HEK293 (cell line): ENCODE results near the gene PLEKHA4.

Experiments
- BCL11A ChIP-seq: fragments of 450-650 bp; formaldehyde crosslinking; IDR thresholded peaks from 2 replicates; pipeline ENCODE4 v1.5.1; 2016; ENCODE audit warnings: low read depth, missing biosample characterization, missing genetic modification characterization
- FEZF1 ChIP-seq: fragments of 450-650 bp; formaldehyde crosslinking; IDR thresholded peaks from 2 replicates; pipeline ENCODE4 v1.5.1; 2016; ENCODE audit warnings: missing biosample characterization, missing genetic modification characterization
- HOXA7 ChIP-seq: sonication (generic); formaldehyde crosslinking; IDR thresholded peaks from 2 replicates; pipeline ENCODE4 v1.8.1; 2022; ENCODE audit warnings: missing genetic modification reagents, borderline replicate concordance
- SALL2 ChIP-seq: fragments of 450-650 bp; formaldehyde crosslinking; IDR thresholded peaks from 2 replicates; pipeline ENCODE4 v1.5.0; 2017; ENCODE audit warnings: missing biosample characterization, mild to moderate bottlenecking, missing genetic modification characterization, borderline replicate concordance
- SCRT1 ChIP-seq: fragments of 450-650 bp; formaldehyde crosslinking; IDR thresholded peaks from 2 replicates; pipeline ENCODE4 v1.5.1; 2016; ENCODE audit warnings: missing biosample characterization, missing genetic modification characterization, borderline replicate concordance
- SP7 ChIP-seq: fragments of 450-650 bp; formaldehyde crosslinking; IDR thresholded peaks from 2 replicates; pipeline ENCODE4 v1.5.1; 2016; ENCODE audit warnings: missing biosample characterization, missing genetic modification characterization
- ZBTB20 ChIP-seq: fragments of 450-650 bp; formaldehyde crosslinking; IDR thresholded peaks from 2 replicates; pipeline ENCODE4 v1.5.1; 2016; ENCODE audit warnings: missing biosample characterization, missing genetic modification characterization
- ZFP3 ChIP-seq: fragments of 450-650 bp; formaldehyde crosslinking; IDR thresholded peaks from 2 replicates; pipeline ENCODE4 v1.5.1; 2016; ENCODE audit warnings: low read depth, missing biosample characterization, missing genetic modification characterization
- ZNF132 ChIP-seq: fragments of 450-650 bp; formaldehyde crosslinking; IDR thresholded peaks from 2 replicates; pipeline ENCODE4 v1.5.1; 2017; ENCODE audit warnings: missing biosample characterization, missing genetic modification characterization, borderline replicate concordance
- ZNF133 ChIP-seq: fragments of 450-650 bp; formaldehyde crosslinking; IDR thresholded peaks from 2 replicates; pipeline ENCODE4 v1.5.1; 2016; ENCODE audit warnings: missing biosample characterization, missing genetic modification characterization
- ZNF146 ChIP-seq: fragments of 450-650 bp; formaldehyde crosslinking; IDR thresholded peaks from 2 replicates; pipeline ENCODE4 v1.5.1; 2016; ENCODE audit warnings: missing biosample characterization, missing genetic modification characterization
- ZNF16 ChIP-seq: fragments of 450-650 bp; formaldehyde crosslinking; IDR thresholded peaks from 2 replicates; pipeline ENCODE4 v1.5.1; 2016; ENCODE audit warnings: low read depth, missing biosample characterization, missing genetic modification characterization
- ZNF221 ChIP-seq: fragments of 450-650 bp; formaldehyde crosslinking; IDR thresholded peaks from 2 replicates; pipeline ENCODE4 v1.5.1; 2017; ENCODE audit warnings: missing biosample characterization, missing genetic modification characterization, borderline replicate concordance
- ZNF324 ChIP-seq: fragments of 450-650 bp; formaldehyde crosslinking; IDR thresholded peaks from 2 replicates; pipeline ENCODE4 v1.5.1; 2016; ENCODE audit warnings: missing biosample characterization, missing genetic modification characterization
- ZNF416 ChIP-seq: fragments of 450-650 bp; formaldehyde crosslinking; IDR thresholded peaks from 2 replicates; pipeline ENCODE4 v1.5.1; 2016; ENCODE audit warnings: missing biosample characterization, missing genetic modification characterization
- ZNF48 ChIP-seq: fragments of 450-650 bp; formaldehyde crosslinking; IDR thresholded peaks from 2 replicates; pipeline ENCODE4 v1.5.1; 2016; ENCODE audit warnings: missing biosample characterization, missing genetic modification characterization
- ZNF544 ChIP-seq: fragments of 450-650 bp; formaldehyde crosslinking; IDR thresholded peaks from 2 replicates; pipeline ENCODE4 v1.5.0; 2017; ENCODE audit warnings: missing biosample characterization, missing genetic modification characterization
- ZNF596 ChIP-seq: fragments of 450-650 bp; IDR thresholded peaks from 2 replicates; pipeline ENCODE4 v1.5.0; 2018; ENCODE audit warnings: missing biosample characterization, mild to moderate bottlenecking, missing genetic modification characterization, moderate library complexity
- ZNF701 ChIP-seq: fragments of 450-650 bp; formaldehyde crosslinking; IDR thresholded peaks from 2 replicates; pipeline ENCODE4 v1.5.1; 2016; ENCODE audit warnings: missing biosample characterization, missing genetic modification characterization
- ZNF747 ChIP-seq: fragments of 450-650 bp; formaldehyde crosslinking; IDR thresholded peaks from 2 replicates; pipeline ENCODE4 v1.5.1; 2016; ENCODE audit warnings: missing biosample characterization, missing genetic modification characterization
- ZNF776 ChIP-seq: fragments of 450-650 bp; formaldehyde crosslinking; IDR thresholded peaks from 2 replicates; pipeline ENCODE4 v1.5.0; 2017; ENCODE audit warnings: missing biosample characterization, missing genetic modification characterization, borderline replicate concordance
- ZNF792 ChIP-seq: fragments of 450-650 bp; formaldehyde crosslinking; IDR thresholded peaks from 2 replicates; pipeline ENCODE4 v1.5.1; 2016; ENCODE audit warnings: missing biosample characterization, missing genetic modification characterization
- ZNF830 ChIP-seq: fragments of 450-650 bp; IDR thresholded peaks from 2 replicates; pipeline ENCODE4 v1.5.0; 2018; ENCODE audit warnings: missing biosample characterization, missing genetic modification characterization, low read depth, mild to moderate bottlenecking, moderate library complexity
- ZXDB ChIP-seq: fragments of 450-650 bp; formaldehyde crosslinking; IDR thresholded peaks from 2 replicates; pipeline ENCODE4 v1.5.1; 2016; ENCODE audit warnings: missing biosample characterization, missing genetic modification characterization
- TF ChIP-seq, protein P1 (sequence below): fragments of 450-650 bp; formaldehyde crosslinking; IDR thresholded peaks from 2 replicates; pipeline ENCODE4 v1.5.1; 2016; ENCODE audit warnings: missing biosample characterization, missing genetic modification characterization
- TF ChIP-seq, protein P2 (sequence below): fragments of 450-650 bp; formaldehyde crosslinking; IDR thresholded peaks from 2 replicates; pipeline ENCODE4 v1.5.1; 2016; ENCODE audit warnings: missing biosample characterization, missing genetic modification characterization, borderline replicate concordance
- TF ChIP-seq, protein P3 (sequence below): fragments of 450-650 bp; formaldehyde crosslinking; IDR thresholded peaks from 2 replicates; pipeline ENCODE4 v1.5.1; 2016; ENCODE audit warnings: missing biosample characterization, missing genetic modification characterization
- TF ChIP-seq, protein P4 (sequence below): sonication (generic); formaldehyde crosslinking; IDR thresholded peaks from 2 replicates; pipeline ENCODE4 v1.8.1; 2022; ENCODE audit warnings: mild to moderate bottlenecking, moderate library complexity, missing genetic modification reagents
- TF ChIP-seq, protein P5 (sequence below): fragments of 450-650 bp; formaldehyde crosslinking; IDR thresholded peaks from 2 replicates; pipeline ENCODE4 v1.5.1; 2017; ENCODE audit warnings: missing biosample characterization, missing genetic modification characterization

Gene PLEKHA4

DNA sequence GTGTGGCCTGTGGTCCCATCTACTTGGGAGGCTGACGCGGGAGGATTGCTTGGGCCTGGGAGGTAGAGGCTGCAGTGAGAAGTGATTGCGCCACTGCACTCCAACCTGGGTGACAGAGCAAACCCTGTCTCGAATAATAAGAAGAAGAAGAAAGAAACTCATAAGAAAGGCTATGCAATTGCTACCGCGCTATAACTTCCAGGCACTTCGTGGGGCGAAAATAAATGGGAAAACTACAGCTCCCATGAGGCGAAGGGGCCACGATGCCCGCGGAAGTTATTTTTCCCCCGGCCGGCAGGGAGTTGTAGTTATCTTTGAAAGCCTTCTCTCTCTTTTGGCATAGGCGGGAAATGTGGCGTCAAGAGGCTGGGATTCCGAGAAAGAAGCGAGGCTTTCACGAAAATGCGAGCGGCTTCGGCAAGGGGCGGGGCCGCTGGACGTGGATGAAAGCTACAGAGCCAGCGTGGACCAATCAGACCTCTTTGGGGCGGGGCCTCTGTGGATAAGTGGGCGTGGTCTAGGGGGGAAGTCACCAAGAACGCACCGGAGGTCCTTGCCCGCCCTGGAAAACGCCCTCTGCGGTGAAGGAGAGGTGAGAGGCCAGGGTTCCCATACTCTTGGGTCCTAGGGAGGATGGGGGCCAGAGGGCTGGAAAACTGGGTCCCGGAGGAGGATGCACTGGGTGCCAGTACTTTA lies 31.5 kb upstream of the PLEKHA4 start, which contains the start of gene NUCB1 (continued):
- TF ChIP-seq, protein P1, sequence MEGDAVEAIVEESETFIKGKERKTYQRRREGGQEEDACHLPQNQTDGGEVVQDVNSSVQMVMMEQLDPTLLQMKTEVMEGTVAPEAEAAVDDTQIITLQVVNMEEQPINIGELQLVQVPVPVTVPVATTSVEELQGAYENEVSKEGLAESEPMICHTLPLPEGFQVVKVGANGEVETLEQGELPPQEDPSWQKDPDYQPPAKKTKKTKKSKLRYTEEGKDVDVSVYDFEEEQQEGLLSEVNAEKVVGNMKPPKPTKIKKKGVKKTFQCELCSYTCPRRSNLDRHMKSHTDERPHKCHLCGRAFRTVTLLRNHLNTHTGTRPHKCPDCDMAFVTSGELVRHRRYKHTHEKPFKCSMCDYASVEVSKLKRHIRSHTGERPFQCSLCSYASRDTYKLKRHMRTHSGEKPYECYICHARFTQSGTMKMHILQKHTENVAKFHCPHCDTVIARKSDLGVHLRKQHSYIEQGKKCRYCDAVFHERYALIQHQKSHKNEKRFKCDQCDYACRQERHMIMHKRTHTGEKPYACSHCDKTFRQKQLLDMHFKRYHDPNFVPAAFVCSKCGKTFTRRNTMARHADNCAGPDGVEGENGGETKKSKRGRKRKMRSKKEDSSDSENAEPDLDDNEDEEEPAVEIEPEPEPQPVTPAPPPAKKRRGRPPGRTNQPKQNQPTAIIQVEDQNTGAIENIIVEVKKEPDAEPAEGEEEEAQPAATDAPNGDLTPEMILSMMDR (tag by site-specific recombination): peak; percentile 22; the same call in 1 of the 2 replicates
- TF ChIP-seq SP7 (tag by site-specific recombination): 0 out of 2 replicates have a peak, but pooled peaks have one; percentile 27
- TF ChIP-seq ZNF221 (tag by site-specific recombination): no peak
- TF ChIP-seq, protein P2, sequence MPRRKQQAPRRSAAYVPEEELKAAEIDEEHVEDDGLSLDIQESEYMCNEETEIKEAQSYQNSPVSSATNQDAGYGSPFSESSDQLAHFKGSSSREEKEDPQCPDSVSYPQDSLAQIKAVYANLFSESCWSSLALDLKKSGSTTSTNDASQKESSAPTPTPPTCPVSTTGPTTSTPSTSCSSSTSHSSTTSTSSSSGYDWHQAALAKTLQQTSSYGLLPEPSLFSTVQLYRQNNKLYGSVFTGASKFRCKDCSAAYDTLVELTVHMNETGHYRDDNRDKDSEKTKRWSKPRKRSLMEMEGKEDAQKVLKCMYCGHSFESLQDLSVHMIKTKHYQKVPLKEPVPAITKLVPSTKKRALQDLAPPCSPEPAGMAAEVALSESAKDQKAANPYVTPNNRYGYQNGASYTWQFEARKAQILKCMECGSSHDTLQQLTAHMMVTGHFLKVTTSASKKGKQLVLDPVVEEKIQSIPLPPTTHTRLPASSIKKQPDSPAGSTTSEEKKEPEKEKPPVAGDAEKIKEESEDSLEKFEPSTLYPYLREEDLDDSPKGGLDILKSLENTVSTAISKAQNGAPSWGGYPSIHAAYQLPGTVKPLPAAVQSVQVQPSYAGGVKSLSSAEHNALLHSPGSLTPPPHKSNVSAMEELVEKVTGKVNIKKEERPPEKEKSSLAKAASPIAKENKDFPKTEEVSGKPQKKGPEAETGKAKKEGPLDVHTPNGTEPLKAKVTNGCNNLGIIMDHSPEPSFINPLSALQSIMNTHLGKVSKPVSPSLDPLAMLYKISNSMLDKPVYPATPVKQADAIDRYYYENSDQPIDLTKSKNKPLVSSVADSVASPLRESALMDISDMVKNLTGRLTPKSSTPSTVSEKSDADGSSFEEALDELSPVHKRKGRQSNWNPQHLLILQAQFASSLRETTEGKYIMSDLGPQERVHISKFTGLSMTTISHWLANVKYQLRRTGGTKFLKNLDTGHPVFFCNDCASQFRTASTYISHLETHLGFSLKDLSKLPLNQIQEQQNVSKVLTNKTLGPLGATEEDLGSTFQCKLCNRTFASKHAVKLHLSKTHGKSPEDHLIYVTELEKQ (tag by site-specific recombination): no peak
- TF ChIP-seq, protein P3, sequence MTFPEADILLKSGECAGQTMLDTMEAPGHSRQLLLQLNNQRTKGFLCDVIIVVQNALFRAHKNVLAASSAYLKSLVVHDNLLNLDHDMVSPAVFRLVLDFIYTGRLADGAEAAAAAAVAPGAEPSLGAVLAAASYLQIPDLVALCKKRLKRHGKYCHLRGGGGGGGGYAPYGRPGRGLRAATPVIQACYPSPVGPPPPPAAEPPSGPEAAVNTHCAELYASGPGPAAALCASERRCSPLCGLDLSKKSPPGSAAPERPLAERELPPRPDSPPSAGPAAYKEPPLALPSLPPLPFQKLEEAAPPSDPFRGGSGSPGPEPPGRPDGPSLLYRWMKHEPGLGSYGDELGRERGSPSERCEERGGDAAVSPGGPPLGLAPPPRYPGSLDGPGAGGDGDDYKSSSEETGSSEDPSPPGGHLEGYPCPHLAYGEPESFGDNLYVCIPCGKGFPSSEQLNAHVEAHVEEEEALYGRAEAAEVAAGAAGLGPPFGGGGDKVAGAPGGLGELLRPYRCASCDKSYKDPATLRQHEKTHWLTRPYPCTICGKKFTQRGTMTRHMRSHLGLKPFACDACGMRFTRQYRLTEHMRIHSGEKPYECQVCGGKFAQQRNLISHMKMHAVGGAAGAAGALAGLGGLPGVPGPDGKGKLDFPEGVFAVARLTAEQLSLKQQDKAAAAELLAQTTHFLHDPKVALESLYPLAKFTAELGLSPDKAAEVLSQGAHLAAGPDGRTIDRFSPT: no peak
- TF ChIP-seq ZNF596 (tag by site-specific recombination): peak; percentile 92
- no peak for TF ChIP-seq ZNF776 (tag by site-specific recombination)
- no peak for TF ChIP-seq ZFP3 (tag by site-specific recombination)
- TF ChIP-seq HOXA7 (CRISPR knock-in tag): no peak
- no peak for TF ChIP-seq ZNF830 (tag by site-specific recombination)
- no peak for TF ChIP-seq ZNF701 (tag by site-specific recombination)
- peak; percentile 90 for TF ChIP-seq ZXDB (tag by site-specific recombination)
- TF ChIP-seq ZNF133 (tag by site-specific recombination): no peak
- TF ChIP-seq, protein P4, sequence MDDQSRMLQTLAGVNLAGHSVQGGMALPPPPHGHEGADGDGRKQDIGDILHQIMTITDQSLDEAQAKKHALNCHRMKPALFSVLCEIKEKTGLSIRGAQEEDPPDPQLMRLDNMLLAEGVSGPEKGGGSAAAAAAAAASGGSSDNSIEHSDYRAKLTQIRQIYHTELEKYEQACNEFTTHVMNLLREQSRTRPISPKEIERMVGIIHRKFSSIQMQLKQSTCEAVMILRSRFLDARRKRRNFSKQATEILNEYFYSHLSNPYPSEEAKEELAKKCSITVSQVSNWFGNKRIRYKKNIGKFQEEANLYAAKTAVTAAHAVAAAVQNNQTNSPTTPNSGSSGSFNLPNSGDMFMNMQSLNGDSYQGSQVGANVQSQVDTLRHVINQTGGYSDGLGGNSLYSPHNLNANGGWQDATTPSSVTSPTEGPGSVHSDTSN (CRISPR knock-in tag): no peak
- TF ChIP-seq ZNF747 (tag by site-specific recombination): no peak
- TF ChIP-seq ZNF416 (tag by site-specific recombination): no peak
- TF ChIP-seq ZNF132: no peak
- no peak; the same call in 1 of the 2 replicates for TF ChIP-seq ZNF16 (tag by site-specific recombination)
- TF ChIP-seq, protein P5, sequence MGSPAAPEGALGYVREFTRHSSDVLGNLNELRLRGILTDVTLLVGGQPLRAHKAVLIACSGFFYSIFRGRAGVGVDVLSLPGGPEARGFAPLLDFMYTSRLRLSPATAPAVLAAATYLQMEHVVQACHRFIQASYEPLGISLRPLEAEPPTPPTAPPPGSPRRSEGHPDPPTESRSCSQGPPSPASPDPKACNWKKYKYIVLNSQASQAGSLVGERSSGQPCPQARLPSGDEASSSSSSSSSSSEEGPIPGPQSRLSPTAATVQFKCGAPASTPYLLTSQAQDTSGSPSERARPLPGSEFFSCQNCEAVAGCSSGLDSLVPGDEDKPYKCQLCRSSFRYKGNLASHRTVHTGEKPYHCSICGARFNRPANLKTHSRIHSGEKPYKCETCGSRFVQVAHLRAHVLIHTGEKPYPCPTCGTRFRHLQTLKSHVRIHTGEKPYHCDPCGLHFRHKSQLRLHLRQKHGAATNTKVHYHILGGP: peak; percentile 58
- TF ChIP-seq SALL2 (tag by site-specific recombination): no peak
- no peak for TF ChIP-seq BCL11A (tag by site-specific recombination)
- TF ChIP-seq ZNF324 (tag by site-specific recombination): 0 out of 2 replicates have a peak, but pooled peaks have one; percentile 24
- no peak for TF ChIP-seq ZNF792
- no peak for TF ChIP-seq ZNF146
- TF ChIP-seq ZBTB20 (tag by site-specific recombination): peak; percentile 75
- no peak for TF ChIP-seq FEZF1 (tag by site-specific recombination)
- TF ChIP-seq ZNF48 (tag by site-specific recombination): no peak
- TF ChIP-seq SCRT1 (tag by site-specific recombination): no peak
- TF ChIP-seq ZNF544 (tag by site-specific recombination): no peak
